ENCODE measurements around the gene HBG2.

Gene HBG2

DNA sequence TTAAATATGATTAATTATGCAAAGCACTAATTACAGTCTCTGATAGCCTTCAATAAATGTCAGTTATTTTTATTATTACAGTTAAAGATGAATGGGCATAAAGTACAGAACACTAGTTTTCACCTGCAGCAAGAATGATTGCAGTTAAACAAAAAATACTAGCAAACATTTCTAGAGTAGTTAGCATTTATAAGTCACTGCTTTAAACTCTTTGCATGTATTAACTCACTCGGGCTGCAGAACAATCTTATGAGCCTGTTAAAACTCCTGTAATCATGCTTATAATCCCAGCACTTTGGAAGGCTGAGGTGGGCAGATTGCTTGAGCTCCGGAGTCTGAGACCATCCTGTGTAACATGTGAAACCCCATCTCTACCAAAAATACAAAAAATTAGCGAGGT lies 32.3 kb upstream of the HBG2 start:
- DNase-seq (ENCODE audit: insufficient read length, low spot score): no peak
- TF ChIP-seq, protein P1, sequence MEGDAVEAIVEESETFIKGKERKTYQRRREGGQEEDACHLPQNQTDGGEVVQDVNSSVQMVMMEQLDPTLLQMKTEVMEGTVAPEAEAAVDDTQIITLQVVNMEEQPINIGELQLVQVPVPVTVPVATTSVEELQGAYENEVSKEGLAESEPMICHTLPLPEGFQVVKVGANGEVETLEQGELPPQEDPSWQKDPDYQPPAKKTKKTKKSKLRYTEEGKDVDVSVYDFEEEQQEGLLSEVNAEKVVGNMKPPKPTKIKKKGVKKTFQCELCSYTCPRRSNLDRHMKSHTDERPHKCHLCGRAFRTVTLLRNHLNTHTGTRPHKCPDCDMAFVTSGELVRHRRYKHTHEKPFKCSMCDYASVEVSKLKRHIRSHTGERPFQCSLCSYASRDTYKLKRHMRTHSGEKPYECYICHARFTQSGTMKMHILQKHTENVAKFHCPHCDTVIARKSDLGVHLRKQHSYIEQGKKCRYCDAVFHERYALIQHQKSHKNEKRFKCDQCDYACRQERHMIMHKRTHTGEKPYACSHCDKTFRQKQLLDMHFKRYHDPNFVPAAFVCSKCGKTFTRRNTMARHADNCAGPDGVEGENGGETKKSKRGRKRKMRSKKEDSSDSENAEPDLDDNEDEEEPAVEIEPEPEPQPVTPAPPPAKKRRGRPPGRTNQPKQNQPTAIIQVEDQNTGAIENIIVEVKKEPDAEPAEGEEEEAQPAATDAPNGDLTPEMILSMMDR (IDR thresholded peaks at IDR 0.05; ENCODE audit: insufficient read depth, missing control alignments): no peak
- FAIRE-seq: no peak

- FAIRE-seq (no peak), DNase-seq (ENCODE audit: insufficient read length, low spot score) (no peak)
- TF ChIP-seq, protein P1 (IDR thresholded peaks at IDR 0.05; ENCODE audit: insufficient read depth, missing control alignments): no peak
Measured at GRCh38 chr11:5286351-5286750, 31.8 kb upstream of the HBG2 start.

GRCh38 chr11:5285703-5286340 lies 31.2 kb upstream of the HBG2 start:
- FAIRE-seq (no peak), DNase-seq (ENCODE audit: insufficient read length, low spot score) (no peak)
- TF ChIP-seq, protein P1 (IDR thresholded peaks at IDR 0.05; ENCODE audit: insufficient read depth, missing control alignments): no peak

DNA sequence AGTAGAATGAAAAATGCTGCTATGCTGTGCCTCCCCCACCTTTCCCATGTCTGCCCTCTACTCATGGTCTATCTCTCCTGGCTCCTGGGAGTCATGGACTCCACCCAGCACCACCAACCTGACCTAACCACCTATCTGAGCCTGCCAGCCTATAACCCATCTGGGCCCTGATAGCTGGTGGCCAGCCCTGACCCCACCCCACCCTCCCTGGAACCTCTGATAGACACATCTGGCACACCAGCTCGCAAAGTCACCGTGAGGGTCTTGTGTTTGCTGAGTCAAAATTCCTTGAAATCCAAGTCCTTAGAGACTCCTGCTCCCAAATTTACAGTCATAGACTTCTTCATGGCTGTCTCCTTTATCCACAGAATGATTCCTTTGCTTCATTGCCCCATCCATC lies 30.1 kb upstream of the HBG2 start:
- DNase-seq (ENCODE audit: insufficient read length, low spot score) (no peak), FAIRE-seq (no peak)
- TF ChIP-seq, protein P1 (IDR thresholded peaks at IDR 0.05; ENCODE audit: insufficient read depth, missing control alignments): no peak

- DNase-seq (ENCODE audit: insufficient read length, low spot score) (no peak), FAIRE-seq (no peak)
- TF ChIP-seq, protein P1 (IDR thresholded peaks at IDR 0.05; ENCODE audit: insufficient read depth, missing control alignments): no peak
Measured at GRCh38 chr11:5283882-5284281, 29.3 kb upstream of the HBG2 start.

DNA sequence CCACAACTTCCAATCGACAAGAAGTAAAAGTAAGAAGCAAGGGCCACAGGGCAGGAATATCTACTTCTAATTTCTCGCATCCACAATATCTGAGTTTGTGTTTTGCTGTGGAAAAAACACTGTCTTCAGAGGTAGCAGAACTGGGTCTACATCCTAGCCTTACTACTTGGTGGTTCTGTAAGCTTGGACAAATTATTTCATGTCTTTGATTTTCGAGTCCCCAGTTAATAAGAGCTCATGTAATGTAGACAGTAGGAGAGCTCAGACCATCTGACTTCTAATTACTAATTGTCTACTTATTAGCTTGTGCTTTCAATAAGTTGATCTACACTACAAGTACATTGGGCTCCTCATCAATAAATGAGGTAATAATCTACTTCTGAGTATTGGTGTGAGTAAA lies 28.5 kb upstream of the HBG2 start:
- TF ChIP-seq, protein P1 (IDR thresholded peaks at IDR 0.05; ENCODE audit: insufficient read depth, missing control alignments): no peak
- FAIRE-seq (no peak), DNase-seq (ENCODE audit: insufficient read length, low spot score) (no peak)

- DNase-seq (ENCODE audit: insufficient read length, low spot score) (no peak), FAIRE-seq (no peak)
- TF ChIP-seq, protein P1 (IDR thresholded peaks at IDR 0.05; ENCODE audit: insufficient read depth, missing control alignments): no peak
Measured at GRCh38 chr11:5282628-5283027, 28.0 kb upstream of the HBG2 start.

Data from D721Med (cell line).